GM12801 (cell line): ENCODE measurements around the gene RNMT.

ENCODE experiments used
- CTCF ChIP-seq: IDR thresholded peaks from one replicate; pipeline ENCODE4 v1.5.1; 2011; ENCODE audit warnings: control low read depth; ENCODE audit not compliant: insufficient read length; ENCODE audit errors: extremely low read depth

RNMT gene

GRCh38 chr18:13796515-13796914, 70.0 kb downstream of the RNMT start:
- TF ChIP-seq CTCF: no peak

GRCh38 chr18:13797157-13797611, 70.7 kb downstream of the RNMT start:
- no peak for TF ChIP-seq CTCF

GRCh38 chr18:13799396-13799795, 72.9 kb downstream of the RNMT start:
- TF ChIP-seq CTCF: no peak

GRCh38 chr18:13800505-13801259, 74.2 kb downstream of the RNMT start:
- no peak for TF ChIP-seq CTCF

- no peak for TF ChIP-seq CTCF
Measured at GRCh38 chr18:13801260-13801601, 74.8 kb downstream of the RNMT start.

- no peak for TF ChIP-seq CTCF
Measured at GRCh38 chr18:13804305-13804704, 77.8 kb downstream of the RNMT start.

- TF ChIP-seq CTCF: no peak
Measured at GRCh38 chr18:13808294-13809042, 82.0 kb downstream of the RNMT start.
